Body of pancreas (tissue), 4 donors: Measurements from ENCODE around the gene SARM1. TPM values are rescaled to one million over a fixed set of nuclear protein-coding genes. Genes with fewer than 3 reads are reported as not detected.
"Not testable (repeated sequence)": the region's sequence is repeated elsewhere in the genome, so short reads cannot be mapped to it uniquely, and the experiment has no call there.

Experiments used
- ATAC-seq: fragments of 150-250 bp; one replicate; pipeline ENCODE4 v1.9.1; 2016
- DNase-seq, 4 donors: peaks; one replicate each; pipeline ENCODE4 v3.0.0-alpha.2; 2019
- H3K27ac ChIP-seq, 4 donors: fragments of 200-600 bp; sonication (generic); 1 replicate in 3 of 4; 2 replicates in 1 of 4; pipeline versions ENCODE4 v1.5.1 to v1.6.1; 2016 to 2019; ENCODE audit warnings: mild to moderate bottlenecking in 1 of 4, mixed read lengths in 1 of 4, moderate library complexity in 1 of 4
- H3K27me3 ChIP-seq, 2 donors: fragments of 200-600 bp; sonication (generic); one replicate each; pipeline ENCODE4 v1.6.0; 2016; ENCODE audit warnings: mild to moderate bottlenecking in 1 of 2
- H3K36me3 ChIP-seq, 2 donors: fragments of 200-600 bp; sonication (generic); replicated peaks in 1 of 2; 2 replicates each; pipeline ENCODE4 v1.5.1; 2016; ENCODE audit warnings: low read depth in 2 of 2; ENCODE audit not compliant: insufficient read depth in 1 of 2
- H3K4me1 ChIP-seq: fragments of 200-600 bp; sonication (generic); one replicate; pipeline ENCODE4 v1.6.0; 2016
- H3K4me3 ChIP-seq, 2 donors: fragments of 200-600 bp; sonication (generic); 1 replicate in 1 of 2; 2 replicates in 1 of 2; pipeline ENCODE4 v1.5.1; 2016 to 2019
- H3K9me3 ChIP-seq, 3 donors: fragments of 200-600 bp; sonication (generic); 1 replicate in 2 of 3; 2 replicates in 1 of 3; pipeline ENCODE4 v1.5.1; 2016
- CTCF ChIP-seq, 7 experiments: fragments of 450-650 bp in 4 of 7; fragments of 200-600 bp in 3 of 7; sonication (generic) in 3 of 7; IDR thresholded peaks; one replicate each; pipeline ENCODE4 v1.5.1; 2016 to 2019; ENCODE audit warnings: antibody characterized with exemption in 7 of 7
- POLR2A ChIP-seq, 3 donors: fragments of 450-650 bp; IDR thresholded peaks; one replicate each; pipeline ENCODE4 v1.6.1; 2016; ENCODE audit warnings: antibody characterized with exemption in 3 of 3, mild to moderate bottlenecking in 2 of 3
- WGBS, 2 donors: methylation state at CpG; one replicate each; pipeline ENCODE4 v1.1.5; 2017; 5-methylcytosine and 5-hydroxymethylcytosine counted together
- intact Hi-C: fragments of 100-400 bp; cut with DNase I; formaldehyde crosslinking; loops from one replicate; pipeline ENCODE4 v1.15.1; 2023
- total RNA-seq, 2 donors: library from RNA; depleted of rRNA; stranded (reverse); fragments of >200 nt; gene quantifications; one replicate each; pipeline ENCODE4 v1.1.0, GENCODE V29; 2016

Gene SARM1
- total RNA-seq, 2 donors from 2014 or later, result 13.7 to 33.9 TPM

- WGBS, 2 donors, result 73 to 80% methylated on average over 7 of the region's 7 CpGs
- no peaks in the 10 kb centered on the region for H3K27me3 ChIP-seq
- DNase-seq, result no peak
- H3K4me3 ChIP-seq, result no peak overlapping the region
- intact Hi-C loops, result no loop called here
- H3K27ac ChIP-seq, result no peak overlapping the region
- TF ChIP-seq POLR2A (IDR thresholded peaks at IDR 0.05) (no peak), CTCF (IDR thresholded peaks at IDR 0.05) (no peak)
- H3K9me3 ChIP-seq, result no peaks in the 10 kb centered on the region
- H3K4me1 ChIP-seq, result no peaks in the 10 kb centered on the region
- no peaks in the 10 kb centered on the region for H3K36me3 ChIP-seq
- ATAC-seq, result no peak
These were observed 50.4 kb downstream of the SARM1 start for GRCh38 chr17:28421787-28422305.

GRCh38 chr17:28425206-28425605 is 53.7 kb downstream of the SARM1 start:
- H3K36me3 ChIP-seq, result no peaks in the 10 kb centered on the region

GRCh38 chr17:28426081-28426519 is 54.6 kb downstream of the SARM1 start:
- H3K36me3 ChIP-seq, result no peaks in the 10 kb centered on the region
- TF ChIP-seq POLR2A (IDR thresholded peaks at IDR 0.05) (no peak), CTCF (IDR thresholded peaks at IDR 0.05) (peak in 4 of 7 experiments; percentile 10 to 36 (median 25))
- H3K9me3 ChIP-seq, result no peaks in the 10 kb centered on the region
- H3K27me3 ChIP-seq, result no peaks in the 10 kb centered on the region
- WGBS, 2 donors, result 83% methylated on average over 8 to 9 of the region's 9 CpGs
- H3K4me1 ChIP-seq, result peaks cover 6% of the 10 kb centered on the region
- H3K4me3 ChIP-seq, result no peak overlapping the region
- no peak for ATAC-seq
- DNase-seq, result peak in 2 of 4 donors; percentile 16 to 45
- intact Hi-C loops, result no loop called here
- no peak overlapping the region for H3K27ac ChIP-seq

More at GRCh38 chr17:28425206-28425605, 53.7 kb downstream of the SARM1 start:
- peaks cover 6% of the 10 kb centered on the region for H3K4me1 ChIP-seq
- no peaks in the 10 kb centered on the region for H3K27me3 ChIP-seq
- H3K27ac ChIP-seq, result no peak overlapping the region
- no peak overlapping the region for H3K4me3 ChIP-seq
- no peaks in the 10 kb centered on the region for H3K9me3 ChIP-seq
- intact Hi-C loops, result no loop called here
- TF ChIP-seq CTCF (IDR thresholded peaks at IDR 0.05) (no peak), POLR2A (IDR thresholded peaks at IDR 0.05) (no peak)
- ATAC-seq (no peak), DNase-seq (no peak)
- WGBS, 2 donors, result 80 to 81% methylated on average over 13 of the region's 13 CpGs

GRCh38 chr17:28427371-28427770 is 55.9 kb downstream of the SARM1 start:
- DNase-seq, result no peak

GRCh38 chr17:28427982-28428381 is 56.5 kb downstream of the SARM1 start:
- H3K9me3 ChIP-seq, DNase-seq, ATAC-seq, H3K27me3 ChIP-seq, H3K4me1 ChIP-seq, intact Hi-C loops, H3K36me3 ChIP-seq, H3K27ac ChIP-seq, H3K4me3 ChIP-seq: not testable (repeated sequence)
- 64 to 77% methylated on average over 4 of the region's 4 CpGs for WGBS, 2 donors

More at GRCh38 chr17:28427371-28427770, 55.9 kb downstream of the SARM1 start:
- Histone ChIP-seq H3K27ac (no peak overlapping the region), H3K4me3 (no peak overlapping the region), H3K9me3 (no peaks in the 10 kb centered on the region), H3K36me3 (no peaks in the 10 kb centered on the region), H3K4me1 (peaks cover 6% of the 10 kb centered on the region), H3K27me3 (no peaks in the 10 kb centered on the region)
- 67 to 74% methylated on average over 5 of the region's 5 CpGs for WGBS, 2 donors
- TF ChIP-seq CTCF (IDR thresholded peaks at IDR 0.05), result no peak
- TF ChIP-seq POLR2A (IDR thresholded peaks at IDR 0.05), result no peak
- no peak for ATAC-seq
- intact Hi-C loops, result no loop called here
